Kidney (tissue), 14 donors: ENCODE data around the gene MICAL2. TPM values are rescaled to one million over a fixed set of nuclear protein-coding genes. Genes with fewer than 3 reads are reported as not detected.

Experiments
- DNase-seq, 5 donors: peaks; one replicate each; pipeline ENCODE4 v3.0.0-alpha.2; 2013 to 2020
- FAIRE-seq: peaks from 2 replicates; lab custom pipeline; 2012; peaks lifted over from hg19 to GRCh38; lab: Jason Lieb, UNC
- H3K27ac ChIP-seq, 2 donors: one replicate each; pipeline ENCODE4 v1.7.0; 2013; ENCODE audit warnings: low read depth in 2 of 2, low read length in 2 of 2, inconsistent platforms in 1 of 2
- H3K27me3 ChIP-seq: one replicate; pipeline ENCODE4 v1.7.1; 2013; ENCODE audit warnings: low read length, inconsistent platforms; ENCODE audit not compliant: control insufficient read depth, insufficient read depth
- H3K36me3 ChIP-seq, 3 donors: one replicate each; pipeline versions ENCODE4 v1.7.0 to v1.7.1; 2013; ENCODE audit warnings: low read length in 3 of 3, control low read depth in 1 of 3, inconsistent platforms in 1 of 3; ENCODE audit not compliant: insufficient read depth in 3 of 3, control insufficient read depth in 2 of 3
- H3K4me1 ChIP-seq, 3 donors: one replicate each; pipeline versions ENCODE4 v1.7.0 to v1.7.1; 2013; ENCODE audit warnings: low read length in 3 of 3, inconsistent platforms in 1 of 3, low read depth in 1 of 3; ENCODE audit not compliant: control insufficient read depth in 2 of 3, insufficient read depth in 2 of 3
- H3K4me3 ChIP-seq, 3 donors: one replicate each; pipeline versions ENCODE4 v1.7.0 to v1.8.1; 2013; ENCODE audit warnings: low read length in 3 of 3, control low read depth in 1 of 3, inconsistent platforms in 1 of 3
- H3K9ac ChIP-seq, 3 donors: one replicate each; pipeline versions ENCODE4 v1.7.0 to v1.7.1; 2013; ENCODE audit warnings: low read length in 3 of 3, control low read depth in 1 of 3, inconsistent platforms in 1 of 3
- H3K9me3 ChIP-seq, 3 donors: one replicate each; pipeline versions ENCODE4 v1.7.0 to v1.7.1; 2013; ENCODE audit warnings: low read length in 3 of 3, control low read depth in 1 of 3, inconsistent platforms in 1 of 3; ENCODE audit not compliant: control insufficient read depth in 2 of 3, insufficient read depth in 1 of 3
- CTCF ChIP-seq: IDR thresholded peaks from 3 replicates; pipeline ENCODE4 v1.5.1; 2012; ENCODE audit warnings: mild to moderate bottlenecking, moderate library complexity, borderline replicate concordance; ENCODE audit not compliant: insufficient read depth; ENCODE audit errors: extremely low read depth
- intact Hi-C: fragments of 100-400 bp; cut with DNase I; formaldehyde crosslinking; loops from one replicate; pipeline ENCODE4 v1.11.1; 2022
- polyA plus RNA-seq: library from polyadenylated mRNA; stranded (reverse); fragments of 350-450 nt; fragmentation: Illumina TruSeq; extraction: RNeasy Lipid Tissue Mini Kit (QIAGEN cat#74804); gene quantifications from one replicate; pipeline ENCODE4 v1.2.3, GENCODE V29; 2014; ENCODE audit warnings: low read depth, low replicate concordance; ENCODE audit not compliant: insufficient read depth
- total RNA-seq: library from RNA; stranded (reverse); fragmentation: NEBNext Ultra II Directional; extraction: Animal tissue kit (Norgen Biotek cat#: 25700); gene quantifications from one replicate; pipeline ENCODE4 v1.2.1, GENCODE V29; 2021
- donor health status: control.
- donor health status: control.
- donor health status: control.
- donor health status: control.
- donor health status: control.
- donor health status: DM: yes; HTN: yes; CAD: no.
- donor health status: Normal renal cell carcinoma (clear cell type).

MICAL2 gene
- total and polyA plus RNA-seq, 2 donors from 2014 or later, result 7.8 to 64.5 TPM

- Histone ChIP-seq H3K9me3 (no peaks in the 10 kb centered on the region), H3K9ac (no peak overlapping the region), H3K36me3 (no peaks in the 10 kb centered on the region), H3K4me1 (no peaks in the 10 kb centered on the region), H3K27ac (no peak overlapping the region), H3K4me3 (no peak overlapping the region), H3K27me3 (no peaks in the 10 kb centered on the region)
- TF ChIP-seq CTCF, result no peak
- FAIRE-seq, result no peak
- no peak for DNase-seq
- intact Hi-C loops, result no loop called here
Observed at GRCh38 chr11:12239804-12240371, 129.5 kb downstream of the MICAL2 start.

- intact Hi-C loops, result no loop called here
- Histone ChIP-seq H3K27me3 (no peaks in the 10 kb centered on the region), H3K4me1 (no peaks in the 10 kb centered on the region), H3K9ac (no peak overlapping the region), H3K27ac (no peak overlapping the region), H3K9me3 (no peaks in the 10 kb centered on the region), H3K4me3 (no peak overlapping the region), H3K36me3 (no peaks in the 10 kb centered on the region)
- no peak for TF ChIP-seq CTCF
- FAIRE-seq, result no peak
- DNase-seq, result no peak
Observed at GRCh38 chr11:12240677-12241076, 130.3 kb downstream of the MICAL2 start.

GRCh38 chr11:12241401-12241800, 131.0 kb downstream of the MICAL2 start:
- intact Hi-C loops, result no loop called here
- no peaks in the 10 kb centered on the region for H3K27me3 ChIP-seq
- no peaks in the 10 kb centered on the region for H3K9me3 ChIP-seq
- H3K4me3 ChIP-seq, result no peak overlapping the region
- DNase-seq, result no peak
- no peak overlapping the region for H3K27ac ChIP-seq
- TF ChIP-seq CTCF, result no peak
- H3K9ac ChIP-seq, result no peak overlapping the region
- no peak for FAIRE-seq
- no peaks in the 10 kb centered on the region for H3K4me1 ChIP-seq
- no peaks in the 10 kb centered on the region for H3K36me3 ChIP-seq
